ENCODE data around the gene ADARB2.

The ADARB2 gene

DNA sequence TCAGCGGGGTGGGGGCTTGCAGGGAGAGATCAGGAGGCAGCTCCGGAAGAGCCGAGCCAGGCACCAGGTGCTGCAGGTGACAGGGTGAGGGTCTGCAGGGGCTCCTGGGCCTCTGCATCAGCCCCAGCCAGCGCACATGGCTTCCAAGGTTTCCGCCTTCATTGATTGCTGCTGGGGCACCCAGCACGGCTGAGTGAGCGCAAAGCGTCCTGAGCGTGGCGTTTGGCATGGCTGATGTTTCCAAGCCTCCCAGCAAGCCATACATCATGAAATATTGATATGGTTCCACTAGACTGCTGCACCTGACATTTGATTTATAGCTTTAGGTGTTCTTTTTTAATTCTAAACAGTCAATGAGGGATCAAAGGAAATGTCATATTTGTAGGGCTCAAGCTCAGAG is 422.1 kb downstream of the ADARB2 start:
- Histone ChIP-seq H3K9ac (ENCODE audit: low read length) (no peak overlapping the region), H3K27me3 (replicated peaks; ENCODE audit: control insufficient read depth, insufficient read depth, low read length) (no peaks in the 10 kb centered on the region)
- DNase-seq (ENCODE audit: low read depth): no peak

DNA sequence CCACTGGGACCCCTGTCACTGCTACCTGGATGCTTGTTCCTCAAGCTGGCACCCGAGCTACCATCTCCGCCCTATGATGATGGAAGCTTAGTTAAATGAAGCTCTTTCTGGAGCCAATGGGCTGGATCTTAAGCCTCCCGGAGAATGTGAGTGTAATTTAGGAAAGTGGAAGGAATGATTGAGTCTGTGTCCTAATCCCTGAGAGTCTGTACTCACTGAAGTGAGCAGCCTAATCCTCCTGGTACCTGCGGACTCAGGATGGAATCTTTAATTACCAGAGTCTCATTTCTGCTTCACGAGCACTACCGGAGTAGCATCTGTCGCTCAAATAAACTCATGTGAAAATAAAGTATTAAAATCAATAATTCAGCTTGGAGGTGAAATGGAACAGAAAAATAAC is 425.6 kb downstream of the ADARB2 start:
- Histone ChIP-seq H3K9me3 (ENCODE audit: control insufficient read depth, low read length) (no peaks in the 10 kb centered on the region), H3K27me3 (replicated peaks; ENCODE audit: control insufficient read depth, insufficient read depth, low read length) (no peaks in the 10 kb centered on the region), H3K4me3 (ENCODE audit: low read length) (no peak overlapping the region), H3K4me1 (ENCODE audit: control insufficient read depth, insufficient read depth, low read length) (no peaks in the 10 kb centered on the region), H3K36me3 (ENCODE audit: control insufficient read depth, insufficient read depth, low read length, severe bottlenecking) (no peaks in the 10 kb centered on the region), H3K9ac (ENCODE audit: low read length) (no peak overlapping the region)
- DNase-seq (ENCODE audit: low read depth): no peak

More for the DNA sequence above, 422.1 kb downstream of the ADARB2 start:
- H3K36me3 ChIP-seq (ENCODE audit: control insufficient read depth, insufficient read depth, low read length, severe bottlenecking): no peaks in the 10 kb centered on the region
- no peak overlapping the region for H3K4me3 ChIP-seq (ENCODE audit: low read length)
- no peaks in the 10 kb centered on the region for H3K4me1 ChIP-seq (ENCODE audit: control insufficient read depth, insufficient read depth, low read length)
- no peaks in the 10 kb centered on the region for H3K9me3 ChIP-seq (ENCODE audit: control insufficient read depth, low read length)

DNA sequence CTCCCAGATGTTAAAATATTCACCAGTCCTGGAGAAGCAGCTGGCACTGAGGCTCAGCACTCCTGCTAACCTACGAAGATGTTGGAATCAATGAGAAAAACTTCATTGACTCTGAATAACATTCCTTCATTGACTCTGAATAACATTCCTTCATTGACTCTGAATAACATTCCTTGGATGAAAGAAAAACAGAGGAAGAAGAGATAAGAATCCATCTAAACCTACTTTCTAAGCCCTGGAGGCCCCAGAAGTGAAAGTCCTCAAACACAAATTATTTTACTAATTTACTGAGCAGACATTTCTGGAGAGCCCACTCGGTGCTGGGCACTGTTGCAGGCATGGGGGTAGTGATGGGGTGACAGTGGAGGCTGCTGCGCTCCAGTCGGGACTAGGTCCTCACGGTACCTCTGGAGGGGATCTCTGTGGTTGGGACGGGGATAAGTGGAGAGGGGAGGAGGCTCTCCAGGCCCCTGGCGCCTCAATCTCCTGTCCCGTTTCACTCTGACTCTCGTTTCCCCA is 427.0 kb downstream of the ADARB2 start:
- Histone ChIP-seq H3K9me3 (ENCODE audit: control insufficient read depth, low read length) (no peaks in the 10 kb centered on the region), H3K9ac (ENCODE audit: low read length) (no peak overlapping the region), H3K4me1 (ENCODE audit: control insufficient read depth, insufficient read depth, low read length) (no peaks in the 10 kb centered on the region), H3K36me3 (ENCODE audit: control insufficient read depth, insufficient read depth, low read length, severe bottlenecking) (no peaks in the 10 kb centered on the region), H3K4me3 (ENCODE audit: low read length) (no peak overlapping the region), H3K27me3 (replicated peaks; ENCODE audit: control insufficient read depth, insufficient read depth, low read length) (no peaks in the 10 kb centered on the region)
- no peak for DNase-seq (ENCODE audit: low read depth)

DNA sequence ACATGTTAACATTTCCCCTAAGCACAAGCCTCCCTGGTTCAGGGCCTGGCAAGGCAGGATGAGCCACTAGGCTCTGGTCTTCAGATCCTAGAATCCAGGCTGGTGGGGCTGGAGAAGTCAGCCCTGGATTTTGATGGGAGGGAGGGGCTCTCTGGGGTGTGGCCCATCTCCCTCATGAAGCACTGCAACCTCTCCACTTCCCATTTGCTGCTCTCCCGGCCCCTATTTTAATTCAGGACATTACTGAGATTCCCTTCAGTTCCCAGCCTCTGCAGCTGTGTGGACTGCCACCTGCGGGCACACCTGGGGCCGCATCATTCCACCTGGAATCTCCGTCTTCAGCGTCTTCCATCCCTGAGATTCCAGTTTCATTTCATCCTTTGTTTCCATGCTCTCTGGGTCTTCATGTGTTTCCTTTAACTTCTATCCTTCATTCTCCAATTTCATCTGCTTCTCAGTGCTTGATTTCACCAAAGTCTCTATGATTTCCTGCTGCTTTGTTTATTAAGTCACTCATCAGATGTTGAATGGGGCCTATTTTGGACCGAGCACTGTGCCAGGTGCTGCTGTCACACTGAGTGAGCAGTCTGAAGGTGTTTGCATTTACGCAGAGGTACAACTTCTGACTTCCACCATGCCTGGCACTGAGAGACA is 427.6 kb downstream of the ADARB2 start:
- H3K36me3 ChIP-seq (ENCODE audit: control insufficient read depth, insufficient read depth, low read length, severe bottlenecking): no peaks in the 10 kb centered on the region
- no peaks in the 10 kb centered on the region for H3K27me3 ChIP-seq (replicated peaks; ENCODE audit: control insufficient read depth, insufficient read depth, low read length)
- H3K4me3 ChIP-seq (ENCODE audit: low read length): no peak overlapping the region
- H3K9me3 ChIP-seq (ENCODE audit: control insufficient read depth, low read length): no peaks in the 10 kb centered on the region
- no peak overlapping the region for H3K9ac ChIP-seq (ENCODE audit: low read length)
- DNase-seq (ENCODE audit: low read depth): no peak
- H3K4me1 ChIP-seq (ENCODE audit: control insufficient read depth, insufficient read depth, low read length): no peaks in the 10 kb centered on the region

DNA sequence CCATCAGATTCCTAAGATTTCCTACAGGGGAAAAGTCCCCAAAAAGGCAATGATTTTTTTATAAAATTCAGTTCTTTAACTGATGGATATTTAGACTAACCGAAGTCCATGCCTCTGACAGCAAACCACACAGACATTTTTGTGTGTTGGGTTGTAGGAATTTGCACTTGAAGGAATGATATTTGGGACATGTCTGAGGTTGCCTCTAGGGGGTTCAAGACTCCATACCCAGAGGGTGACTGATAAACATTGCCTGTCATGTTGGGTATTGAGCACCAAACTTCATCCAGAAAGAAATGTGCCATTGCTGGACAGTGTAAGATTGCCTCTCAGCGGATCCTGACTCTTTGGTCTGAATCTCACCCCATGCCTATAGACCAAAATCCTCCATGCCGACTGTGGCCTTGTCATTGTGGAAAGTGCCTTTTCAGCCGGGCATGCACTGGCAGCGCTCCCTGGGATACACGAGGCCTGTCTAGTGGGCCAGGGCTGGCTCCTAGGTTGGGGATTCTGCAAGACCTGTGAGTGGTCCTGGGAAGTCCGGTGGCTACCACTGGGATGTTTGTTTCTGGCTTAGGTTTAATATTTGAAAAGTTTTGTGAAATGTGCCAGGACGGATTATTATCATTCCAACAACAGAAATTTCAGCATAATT is 428.2 kb downstream of the ADARB2 start:
- no peaks in the 10 kb centered on the region for H3K4me1 ChIP-seq (ENCODE audit: control insufficient read depth, insufficient read depth, low read length)
- no peak overlapping the region for H3K9ac ChIP-seq (ENCODE audit: low read length)
- H3K27me3 ChIP-seq (replicated peaks; ENCODE audit: control insufficient read depth, insufficient read depth, low read length): no peaks in the 10 kb centered on the region
- H3K36me3 ChIP-seq (ENCODE audit: control insufficient read depth, insufficient read depth, low read length, severe bottlenecking): no peaks in the 10 kb centered on the region
- H3K4me3 ChIP-seq (ENCODE audit: low read length): no peak overlapping the region
- H3K9me3 ChIP-seq (ENCODE audit: control insufficient read depth, low read length): no peaks in the 10 kb centered on the region
- no peak for DNase-seq (ENCODE audit: low read depth)

DNA sequence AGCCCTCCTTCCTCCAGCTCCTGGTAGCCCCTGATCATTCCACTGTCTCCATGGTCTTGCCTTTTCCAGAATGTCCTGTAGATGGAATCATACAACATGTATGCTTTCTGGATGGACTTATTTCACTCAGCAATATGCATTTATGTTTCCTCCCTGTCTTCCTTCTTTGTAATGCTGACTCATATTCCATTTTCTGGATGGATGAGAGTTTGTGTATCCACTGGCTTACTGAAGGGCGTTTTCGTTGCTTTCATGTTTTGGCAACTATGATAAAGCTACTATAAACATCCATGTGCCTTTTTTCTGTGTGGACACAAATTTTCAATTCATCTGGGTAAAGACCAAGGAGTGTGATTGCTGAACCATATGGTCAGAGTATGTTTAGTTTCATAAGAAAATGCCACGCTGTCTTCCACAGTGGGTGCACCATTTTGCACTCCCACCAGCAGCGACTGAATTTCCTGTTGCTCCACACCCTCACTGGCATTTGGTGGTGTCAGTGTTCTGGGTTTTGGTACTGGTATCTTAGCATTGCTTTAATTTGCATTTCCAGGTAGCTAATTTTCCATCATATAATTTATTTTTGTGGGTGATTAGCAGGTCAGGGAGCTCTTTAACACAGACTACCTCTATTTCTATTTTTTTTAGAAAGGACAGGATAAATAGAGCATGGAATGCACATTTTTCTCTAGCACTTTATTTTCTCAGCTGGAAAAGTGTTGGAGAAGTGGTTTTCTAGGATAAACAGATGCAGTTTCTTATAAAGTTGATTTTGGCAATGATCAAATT is 429.0 kb downstream of the ADARB2 start:
- no peaks in the 10 kb centered on the region for H3K9me3 ChIP-seq (ENCODE audit: control insufficient read depth, low read length)
- DNase-seq (ENCODE audit: low read depth): no peak
- H3K4me1 ChIP-seq (ENCODE audit: control insufficient read depth, insufficient read depth, low read length): no peaks in the 10 kb centered on the region
- no peak overlapping the region for H3K9ac ChIP-seq (ENCODE audit: low read length)
- H3K4me3 ChIP-seq (ENCODE audit: low read length): no peak overlapping the region
- H3K27me3 ChIP-seq (replicated peaks; ENCODE audit: control insufficient read depth, insufficient read depth, low read length): no peaks in the 10 kb centered on the region
- H3K36me3 ChIP-seq (ENCODE audit: control insufficient read depth, insufficient read depth, low read length, severe bottlenecking): no peaks in the 10 kb centered on the region

DNA sequence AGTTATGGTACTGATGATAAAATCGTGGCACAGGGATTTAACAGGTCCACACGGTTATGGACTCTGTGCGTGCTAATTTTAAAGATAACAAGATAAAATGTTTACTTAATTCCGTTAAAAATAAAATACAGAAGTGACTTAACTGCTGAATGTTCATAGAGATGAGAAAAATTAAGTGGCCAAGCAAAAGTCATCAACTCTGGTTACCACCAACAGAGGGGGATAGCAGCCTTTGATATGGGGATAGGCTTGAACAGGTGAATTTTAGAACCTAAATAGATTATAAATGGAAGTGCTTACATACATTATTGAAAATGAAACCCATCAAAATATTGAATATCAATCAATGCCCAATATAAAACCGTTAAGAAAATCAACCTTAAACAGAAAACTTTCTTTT is 436.2 kb downstream of the ADARB2 start:
- DNase-seq (ENCODE audit: low read depth): no peak
- no peaks in the 10 kb centered on the region for H3K4me1 ChIP-seq (ENCODE audit: control insufficient read depth, insufficient read depth, low read length)

DNA sequence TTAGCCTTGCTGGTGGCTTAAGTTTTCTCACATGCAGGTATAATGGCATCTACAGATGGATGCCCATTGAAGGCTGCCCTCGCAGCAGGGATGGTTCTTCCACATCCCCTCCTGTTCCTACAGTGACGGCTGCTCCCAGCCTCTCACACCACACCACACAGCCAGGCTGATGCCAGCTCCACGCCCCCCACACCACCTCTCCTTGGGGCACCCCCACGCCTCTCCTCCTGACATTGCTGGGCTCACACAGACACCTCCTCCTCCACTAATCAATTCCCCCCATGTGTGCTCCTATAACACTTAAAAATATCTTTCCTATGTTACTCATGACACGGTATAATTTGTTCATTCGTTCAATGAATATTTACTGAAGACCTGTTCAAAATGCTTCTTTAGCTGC is 437.1 kb downstream of the ADARB2 start:
- no peak overlapping the region for H3K9ac ChIP-seq (ENCODE audit: low read length)
- H3K4me1 ChIP-seq (ENCODE audit: control insufficient read depth, insufficient read depth, low read length): no peaks in the 10 kb centered on the region
- H3K4me3 ChIP-seq (ENCODE audit: low read length): no peak overlapping the region
- no peaks in the 10 kb centered on the region for H3K36me3 ChIP-seq (ENCODE audit: control insufficient read depth, insufficient read depth, low read length, severe bottlenecking)
- no peak for DNase-seq (ENCODE audit: low read depth)
- H3K27me3 ChIP-seq (replicated peaks; ENCODE audit: control insufficient read depth, insufficient read depth, low read length): peaks cover 2% of the 10 kb centered on the region
- no peaks in the 10 kb centered on the region for H3K9me3 ChIP-seq (ENCODE audit: control insufficient read depth, low read length)

More for the DNA sequence above, 436.2 kb downstream of the ADARB2 start:
- H3K9me3 ChIP-seq (ENCODE audit: control insufficient read depth, low read length): no peaks in the 10 kb centered on the region
- H3K4me3 ChIP-seq (ENCODE audit: low read length): no peak overlapping the region
- H3K27me3 ChIP-seq (replicated peaks; ENCODE audit: control insufficient read depth, insufficient read depth, low read length): peaks cover 2% of the 10 kb centered on the region
- H3K9ac ChIP-seq (ENCODE audit: low read length): no peak overlapping the region
- H3K36me3 ChIP-seq (ENCODE audit: control insufficient read depth, insufficient read depth, low read length, severe bottlenecking): no peaks in the 10 kb centered on the region

DNA sequence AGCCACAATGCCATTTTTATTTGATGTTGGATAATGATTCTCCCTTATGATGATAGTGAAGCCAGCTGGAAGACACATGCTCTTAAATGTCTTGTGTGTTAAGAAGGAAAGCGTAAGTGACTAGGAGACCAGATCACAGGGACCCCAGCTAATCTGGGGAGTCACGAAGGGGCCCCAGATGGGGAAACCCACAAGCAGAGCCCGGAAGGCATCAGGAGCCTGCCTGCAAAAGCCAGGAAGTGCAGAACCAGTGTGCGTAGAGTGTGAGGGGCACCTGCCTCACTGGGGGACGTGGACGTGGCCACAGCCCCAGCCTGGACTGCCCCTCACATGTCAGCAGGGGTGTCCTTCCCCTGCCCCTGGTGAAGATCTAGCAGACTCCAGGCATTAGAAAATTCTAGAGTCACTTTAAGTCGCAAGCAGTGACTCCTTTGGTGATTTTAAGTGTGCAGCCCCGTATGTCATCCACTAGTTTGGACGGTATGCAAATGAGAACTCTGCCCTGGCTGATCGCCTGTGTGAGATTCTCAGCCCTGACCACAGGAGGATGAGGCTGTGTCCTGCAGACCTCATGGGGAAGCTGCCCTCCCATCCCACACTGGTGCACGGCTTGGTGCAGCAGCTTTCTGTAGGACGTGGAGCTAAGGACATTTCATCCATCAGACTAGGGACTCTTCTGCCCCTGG is 438.1 kb downstream of the ADARB2 start:
- H3K4me3 ChIP-seq (ENCODE audit: low read length): no peak overlapping the region
- peaks cover 7% of the 10 kb centered on the region for H3K27me3 ChIP-seq (replicated peaks; ENCODE audit: control insufficient read depth, insufficient read depth, low read length)
- no peak overlapping the region for H3K9ac ChIP-seq (ENCODE audit: low read length)
- no peaks in the 10 kb centered on the region for H3K36me3 ChIP-seq (ENCODE audit: control insufficient read depth, insufficient read depth, low read length, severe bottlenecking)
- no peak for DNase-seq (ENCODE audit: low read depth)
- no peaks in the 10 kb centered on the region for H3K4me1 ChIP-seq (ENCODE audit: control insufficient read depth, insufficient read depth, low read length)
- no peaks in the 10 kb centered on the region for H3K9me3 ChIP-seq (ENCODE audit: control insufficient read depth, low read length)

DNA sequence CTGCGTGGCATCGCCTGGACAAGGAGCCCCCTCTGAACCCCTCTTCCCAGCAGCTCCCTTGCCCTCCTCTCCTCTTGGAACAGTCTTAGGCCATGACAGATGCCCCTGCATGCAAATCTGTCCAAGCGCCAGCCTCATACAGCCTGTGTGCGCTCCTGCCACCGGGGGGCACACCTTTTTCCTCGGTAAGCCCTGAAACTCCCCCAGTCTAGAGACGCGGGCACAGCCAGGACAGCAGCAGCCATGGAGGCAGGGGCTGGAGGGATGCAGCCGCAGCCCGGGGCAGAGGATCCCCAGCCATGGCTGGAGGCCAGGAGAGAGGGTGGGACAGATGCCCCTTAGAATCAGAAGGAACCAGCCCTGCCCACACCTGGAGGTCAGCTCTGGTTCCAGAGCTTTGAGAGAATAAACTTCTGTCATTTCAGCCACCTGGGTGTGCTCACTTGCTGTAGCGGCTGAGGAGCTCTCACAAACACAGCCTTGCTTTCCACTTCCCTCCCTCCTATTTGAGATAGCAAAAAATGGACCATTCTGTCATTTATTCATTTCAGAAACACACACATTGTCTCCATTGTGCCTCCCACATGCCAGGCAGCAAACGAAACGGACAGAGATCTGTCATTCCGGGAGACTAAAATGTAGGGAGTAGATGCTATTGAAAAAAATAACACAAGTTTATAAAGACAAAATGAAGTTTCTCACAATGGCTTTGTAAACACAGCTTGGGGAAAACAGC is 439.6 kb downstream of the ADARB2 start:
- DNase-seq (ENCODE audit: low read depth): no peak
- H3K4me1 ChIP-seq (ENCODE audit: control insufficient read depth, insufficient read depth, low read length): no peaks in the 10 kb centered on the region
- H3K4me3 ChIP-seq (ENCODE audit: low read length): no peak overlapping the region
- H3K9ac ChIP-seq (ENCODE audit: low read length): no peak overlapping the region
- no peaks in the 10 kb centered on the region for H3K9me3 ChIP-seq (ENCODE audit: control insufficient read depth, low read length)
- peaks cover 14% of the 10 kb centered on the region for H3K27me3 ChIP-seq (replicated peaks; ENCODE audit: control insufficient read depth, insufficient read depth, low read length)
- H3K36me3 ChIP-seq (ENCODE audit: control insufficient read depth, insufficient read depth, low read length, severe bottlenecking): no peaks in the 10 kb centered on the region

Data from adipocyte (in vitro differentiated cells).